ENCODE data around the gene GNAL.
A peak's percentile ranks its signal among the peaks of the same experiment; 100 is the strongest.
"Not testable (repeated sequence)": the region's sequence is repeated elsewhere in the genome, so short reads cannot be mapped to it uniquely, and the experiment has no call there.

The GNAL gene

DNA sequence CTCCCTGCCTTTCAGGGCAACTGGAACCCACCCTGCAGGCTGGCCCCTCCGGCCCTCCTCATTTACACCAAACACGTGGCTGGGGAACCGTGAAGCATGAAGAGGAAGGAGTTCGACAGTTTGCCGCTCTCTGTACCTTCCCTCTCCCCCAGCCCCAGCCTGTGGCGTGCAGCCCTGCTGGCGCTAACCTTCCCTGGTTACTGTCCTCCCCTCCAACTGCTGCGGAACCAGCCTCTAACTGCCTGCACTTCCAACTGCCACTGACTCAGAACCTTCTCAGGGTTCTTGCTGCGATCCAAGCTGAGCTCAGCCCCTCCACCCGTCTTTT, 19.2 kb upstream of the GNAL start:
- no peak for DNase-seq

DNA sequence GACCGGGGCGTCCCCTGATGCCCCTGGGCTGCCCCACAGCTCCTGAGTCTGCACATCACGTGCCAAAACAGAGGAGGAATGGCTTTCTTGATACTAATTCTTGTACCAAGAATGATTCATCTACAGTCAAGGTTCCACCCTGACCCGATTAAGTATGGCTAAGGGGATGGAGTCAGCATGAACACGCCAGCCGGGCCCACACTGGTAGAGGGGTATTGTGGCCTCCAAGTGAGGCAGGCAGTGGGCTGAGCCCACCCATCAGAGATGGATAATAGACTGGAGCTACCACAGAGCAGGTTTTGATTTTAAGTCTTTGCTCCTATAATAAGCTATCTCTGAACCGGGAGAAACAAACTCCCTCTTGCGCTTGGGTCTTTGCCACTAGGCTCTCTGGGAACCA, 17.9 kb upstream of the GNAL start:
- no peak for DNase-seq

DNA sequence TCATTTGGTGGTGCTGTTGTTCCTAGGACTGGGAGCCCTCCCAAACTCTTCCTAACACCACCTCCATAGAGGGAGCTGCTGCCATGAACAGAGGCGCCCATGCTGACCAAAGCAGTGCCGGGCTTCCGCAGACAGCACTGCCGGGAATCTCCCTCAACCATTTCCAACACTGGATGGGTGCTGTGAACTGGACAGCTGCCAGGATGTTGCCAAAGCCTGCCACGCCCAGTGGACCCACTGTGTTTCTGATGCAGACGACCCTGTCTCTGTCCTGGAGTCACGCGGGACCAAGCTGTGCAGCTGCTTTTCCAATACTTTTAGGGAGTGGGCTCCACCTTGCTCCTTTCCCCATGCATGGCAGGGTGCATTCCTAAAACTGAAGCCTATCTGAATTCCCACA, 16.9 kb upstream of the GNAL start:
- DNase-seq, result no peak

DNA sequence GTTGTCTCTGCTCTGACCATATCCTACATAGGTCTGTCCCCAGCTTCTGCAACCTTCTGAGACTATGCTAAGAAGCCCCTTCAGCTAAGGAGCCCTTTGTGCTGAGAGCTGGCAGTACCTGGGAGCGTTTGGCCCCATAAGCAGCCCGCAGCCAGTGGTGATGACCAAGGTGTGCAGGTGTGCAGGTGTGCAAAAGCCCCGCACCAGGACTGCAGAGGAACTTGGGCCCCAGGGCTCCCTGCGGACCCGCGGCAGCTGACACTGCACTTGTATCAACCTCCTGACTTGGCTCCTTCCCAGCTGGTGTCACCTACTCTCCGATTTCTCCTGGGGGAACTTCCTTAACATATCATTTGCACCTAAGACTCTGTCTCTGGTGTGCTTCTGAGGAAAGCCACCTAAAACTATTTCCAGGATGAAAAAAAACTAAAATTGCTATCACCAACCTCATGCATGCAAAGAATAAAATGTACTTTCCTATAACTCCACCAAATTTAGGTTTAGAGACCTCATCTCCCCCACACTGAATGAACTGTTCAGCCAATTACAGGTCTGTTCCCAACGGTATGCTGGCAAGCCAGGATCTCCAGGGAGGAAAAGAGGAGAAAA, 16.1 kb upstream of the GNAL start:
- DNase-seq, result no peak

DNA sequence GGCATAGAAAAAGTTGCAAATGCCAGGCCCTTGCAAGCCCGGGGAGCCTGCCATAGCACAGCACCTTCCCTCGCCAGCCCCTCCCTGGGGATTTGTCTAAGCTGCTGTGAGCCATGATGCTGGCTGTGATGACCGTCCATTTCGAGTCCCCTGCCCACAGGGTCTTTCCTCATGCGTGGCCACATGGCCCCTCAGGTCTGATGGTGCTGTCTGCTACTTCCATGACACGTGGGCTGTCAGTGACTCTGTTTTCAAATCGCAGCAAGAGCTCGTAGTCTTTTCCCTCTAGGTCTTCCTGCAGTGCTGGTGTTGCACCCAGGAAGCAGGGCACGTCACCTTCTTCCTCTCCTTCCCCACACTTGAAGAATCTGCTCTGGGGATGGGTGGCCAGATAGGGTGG, 15.5 kb upstream of the GNAL start:
- no peak for DNase-seq

DNA sequence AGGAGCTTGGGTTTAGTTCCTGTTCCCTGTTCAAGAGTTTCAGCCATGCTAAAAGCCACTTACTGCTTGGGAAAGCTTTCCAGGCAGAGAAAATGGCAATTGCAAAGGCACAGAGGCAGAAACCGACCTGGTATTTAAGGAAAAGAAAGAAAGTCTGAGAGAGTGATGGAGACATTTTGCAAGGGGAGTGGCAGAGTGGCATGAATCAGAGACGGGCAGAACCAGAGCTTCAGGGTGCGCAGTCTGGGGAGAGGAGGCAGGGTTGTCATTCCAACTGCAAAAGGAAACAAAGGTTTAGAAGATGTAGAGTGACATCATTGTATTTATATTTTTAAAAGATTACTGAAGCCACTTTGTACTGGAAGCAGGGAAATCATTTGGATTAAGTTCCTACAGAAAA, 14.9 kb upstream of the GNAL start:
- no peak for DNase-seq

DNA sequence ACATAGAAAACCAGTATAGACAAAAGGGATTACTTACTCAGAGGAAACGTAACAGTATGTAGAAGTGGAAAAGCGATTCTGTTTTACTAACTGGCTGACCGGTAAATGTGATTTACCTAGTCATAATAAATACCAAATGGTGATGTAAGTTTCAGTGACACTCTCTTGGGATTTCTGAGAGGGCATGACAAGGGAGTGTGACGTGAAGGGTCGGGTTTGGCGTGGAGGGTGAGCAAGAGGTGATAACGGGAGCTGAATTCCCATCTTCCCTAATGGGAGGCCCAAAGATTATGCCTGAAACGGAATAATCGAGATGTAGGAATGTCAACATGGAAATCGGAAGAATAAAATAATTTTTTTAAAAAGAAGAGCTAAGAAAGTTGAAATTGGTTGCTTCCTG, 12.7 kb upstream of the GNAL start:
- no peak for DNase-seq

DNA sequence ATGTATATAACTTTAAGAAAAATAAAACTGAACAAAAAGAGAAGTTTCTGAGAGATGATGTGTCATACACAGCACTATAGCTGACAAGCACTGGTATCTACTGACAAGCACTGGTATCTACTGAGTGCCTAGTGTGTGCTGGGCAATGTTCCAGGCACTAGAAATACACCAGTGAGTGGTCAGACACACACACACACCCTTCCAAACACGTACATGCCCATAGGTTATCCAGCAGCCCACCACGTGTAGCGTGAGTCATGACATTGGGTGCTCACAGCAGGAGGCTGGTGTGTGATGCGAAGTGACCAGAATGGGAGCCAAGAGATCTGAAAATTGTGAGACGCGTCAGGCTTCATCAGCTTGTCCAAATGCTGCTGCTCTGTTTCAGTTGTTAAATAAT, 12.2 kb upstream of the GNAL start:
- no peak for DNase-seq

DNA sequence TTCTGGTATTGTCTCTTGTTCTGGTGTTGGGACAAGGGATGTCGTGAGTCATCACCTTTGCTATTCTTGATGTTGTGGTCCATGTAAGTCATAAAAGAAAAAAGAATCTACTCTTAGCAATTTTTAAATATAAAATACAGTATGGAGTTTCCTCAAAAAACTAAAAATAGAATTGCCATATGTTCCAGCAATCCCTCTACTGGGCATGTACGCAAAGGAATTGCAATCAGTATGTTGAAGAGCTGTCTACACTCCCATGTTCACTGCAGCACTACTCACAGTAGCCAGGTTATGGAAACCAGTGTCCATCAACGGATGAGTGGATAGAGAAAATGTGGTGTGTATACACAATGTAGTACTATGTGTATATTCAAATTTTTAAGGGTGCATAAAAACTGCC, 10.9 kb upstream of the GNAL start:
- no peak for DNase-seq

DNA sequence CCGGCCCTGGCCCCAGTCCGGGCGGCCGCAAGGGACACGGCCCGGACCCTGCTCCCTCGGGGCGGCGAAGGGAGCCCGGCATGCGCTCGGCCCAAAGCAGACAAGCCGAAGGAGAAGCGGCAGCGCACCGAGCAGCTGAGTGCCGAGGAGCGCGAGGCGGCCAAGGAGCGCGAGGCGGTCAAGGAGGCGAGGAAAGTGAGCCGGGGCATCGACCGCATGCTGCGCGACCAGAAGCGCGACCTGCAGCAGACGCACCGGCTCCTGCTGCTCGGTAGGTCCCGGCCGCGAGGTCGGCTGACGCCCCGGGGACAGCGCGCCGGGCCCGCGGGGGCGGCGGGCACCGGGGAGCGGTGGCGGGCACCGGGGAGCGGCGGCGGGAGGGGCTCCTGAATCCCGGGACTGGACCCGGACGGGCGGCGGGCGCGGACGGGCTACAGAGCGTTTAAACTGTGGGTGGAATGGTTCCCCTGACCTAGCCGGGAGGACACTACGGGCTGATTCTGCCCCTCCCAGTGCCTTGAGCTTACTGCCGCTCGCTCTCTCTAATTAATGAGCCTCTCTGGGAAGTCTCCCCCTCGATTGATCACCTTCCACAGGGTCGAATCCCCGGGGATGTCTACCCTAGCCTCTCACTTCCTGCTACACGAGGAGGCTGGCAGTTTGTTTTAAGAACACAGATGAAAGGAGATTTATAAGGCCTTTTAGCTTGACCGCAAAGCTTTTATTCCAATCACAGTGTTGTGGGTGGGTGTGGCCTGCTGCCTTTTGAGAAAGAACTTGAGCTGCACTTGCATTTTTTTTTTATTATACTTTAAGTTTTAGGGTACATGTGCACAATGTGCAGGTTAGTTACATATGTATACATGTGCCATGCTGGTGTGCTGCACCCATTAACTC, 853 bp downstream of the GNAL start:
- DNase-seq, result peak; percentile 56

DNA sequence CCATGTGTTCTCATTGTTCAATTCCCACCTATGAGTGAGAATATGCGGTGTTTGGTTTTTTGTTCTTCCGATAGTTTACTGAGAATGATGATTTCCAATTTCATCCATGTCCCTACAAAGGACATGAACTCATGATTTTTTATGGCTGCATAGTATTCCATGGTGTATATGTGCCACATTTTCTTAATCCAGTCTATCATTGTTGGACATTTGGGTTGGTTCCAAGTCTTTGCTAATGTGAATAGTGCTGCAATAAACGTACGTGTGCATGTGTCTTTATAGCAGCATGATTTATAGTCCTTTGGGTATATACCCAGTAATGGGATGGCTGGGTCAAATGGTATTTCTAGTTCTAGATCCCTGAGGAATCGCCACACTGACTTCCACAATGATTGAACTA, 1.6 kb downstream of the GNAL start:
- not testable (repeated sequence) for DNase-seq

DNA sequence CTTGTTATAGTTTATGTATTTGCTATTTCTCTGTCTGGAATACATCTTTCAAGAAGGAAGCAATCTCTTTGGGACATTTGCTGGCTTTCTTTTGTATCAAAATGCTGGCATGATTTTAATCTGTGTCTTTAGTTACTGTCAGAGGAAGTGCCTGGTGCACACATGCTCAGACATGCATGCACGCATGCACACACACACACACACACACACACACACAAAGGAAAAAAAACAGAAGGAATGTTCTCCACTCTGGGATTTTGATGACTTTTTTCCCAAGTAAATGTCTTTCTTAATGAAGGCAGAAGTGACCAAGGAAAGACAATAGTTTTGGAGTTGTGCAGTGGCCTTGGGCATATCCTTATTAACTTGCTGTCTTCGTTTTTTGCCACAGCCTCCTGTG, 6.7 kb downstream of the GNAL start:
- DNase-seq, result no peak

DNA sequence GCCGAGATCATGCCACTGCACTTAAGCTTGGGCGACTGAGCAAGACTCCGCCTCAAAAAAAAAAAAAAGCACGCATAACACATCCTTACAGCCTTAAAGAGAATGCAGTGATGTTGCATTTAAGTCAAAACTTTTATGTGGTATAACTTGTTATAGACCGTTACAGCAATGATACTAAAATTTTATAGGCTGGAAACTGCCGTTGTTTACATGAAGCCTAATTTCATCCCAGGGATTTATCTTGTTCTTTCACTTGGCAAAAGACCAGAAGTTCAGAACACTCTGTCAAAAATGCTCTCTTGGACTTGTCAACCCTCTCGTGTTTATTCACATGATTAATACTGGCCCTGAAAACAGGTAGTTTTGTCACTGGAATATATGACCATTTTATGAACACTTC, 7.4 kb downstream of the GNAL start:
- no peak for DNase-seq

DNA sequence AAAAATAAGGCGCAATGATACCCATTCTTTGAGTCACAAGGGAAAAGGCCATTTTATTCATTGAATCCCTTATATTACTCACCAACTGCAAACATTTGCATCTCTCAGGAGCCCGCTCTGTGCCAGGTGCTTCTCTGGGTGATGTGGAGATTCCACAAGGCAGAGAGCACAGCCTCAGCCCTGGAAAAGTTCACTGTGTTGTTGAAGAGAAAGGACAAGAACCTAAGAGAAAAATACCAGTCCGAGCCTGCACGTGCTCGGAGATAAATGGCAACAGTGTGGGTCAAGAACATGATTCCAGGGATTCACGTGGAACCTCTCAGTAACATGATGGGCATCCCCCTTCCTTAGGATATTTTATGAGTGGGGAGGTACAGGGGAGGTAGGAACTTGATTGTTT, 11.8 kb downstream of the GNAL start:
- no peak for DNase-seq

DNA sequence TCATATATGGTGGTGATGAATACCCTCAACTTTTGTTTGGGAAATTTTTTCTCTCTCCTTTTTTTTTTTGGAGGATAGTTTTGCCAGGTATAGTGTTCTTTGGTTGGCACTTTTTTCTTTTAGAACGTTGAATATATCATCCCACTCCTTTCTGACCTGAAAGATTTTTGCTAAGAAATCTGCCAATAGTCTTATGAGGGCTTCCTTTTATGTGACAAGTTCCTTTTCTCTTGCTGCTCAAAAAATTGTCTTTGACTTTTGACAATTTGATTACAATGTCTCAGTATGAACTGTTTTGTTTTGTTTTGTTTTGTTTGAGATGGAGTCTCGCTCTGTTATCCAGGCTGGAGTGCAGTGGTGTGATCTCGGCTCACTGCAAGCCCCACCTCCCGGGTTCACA, 21.5 kb downstream of the GNAL start:
- no peak for DNase-seq

DNA sequence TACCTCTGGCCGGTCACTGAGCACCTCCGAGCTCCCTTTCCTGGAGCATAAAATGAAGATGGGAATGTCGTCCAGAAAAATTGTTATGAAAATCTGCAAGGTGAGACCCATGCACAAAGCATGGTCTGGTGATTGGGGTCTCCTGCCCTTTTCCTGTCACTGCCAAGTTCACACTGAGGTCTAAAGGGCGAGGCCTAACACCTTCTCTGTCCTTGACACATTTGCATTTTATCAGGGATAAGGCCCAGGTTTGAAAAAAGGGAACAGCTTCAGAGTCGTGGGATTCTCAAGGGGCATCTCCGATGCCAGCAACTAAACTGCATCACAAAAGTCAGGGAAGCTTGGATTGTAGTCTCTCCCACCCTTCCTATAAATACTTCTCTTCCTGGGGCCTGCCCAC, 24.7 kb downstream of the GNAL start:
- no peak for DNase-seq

DNA sequence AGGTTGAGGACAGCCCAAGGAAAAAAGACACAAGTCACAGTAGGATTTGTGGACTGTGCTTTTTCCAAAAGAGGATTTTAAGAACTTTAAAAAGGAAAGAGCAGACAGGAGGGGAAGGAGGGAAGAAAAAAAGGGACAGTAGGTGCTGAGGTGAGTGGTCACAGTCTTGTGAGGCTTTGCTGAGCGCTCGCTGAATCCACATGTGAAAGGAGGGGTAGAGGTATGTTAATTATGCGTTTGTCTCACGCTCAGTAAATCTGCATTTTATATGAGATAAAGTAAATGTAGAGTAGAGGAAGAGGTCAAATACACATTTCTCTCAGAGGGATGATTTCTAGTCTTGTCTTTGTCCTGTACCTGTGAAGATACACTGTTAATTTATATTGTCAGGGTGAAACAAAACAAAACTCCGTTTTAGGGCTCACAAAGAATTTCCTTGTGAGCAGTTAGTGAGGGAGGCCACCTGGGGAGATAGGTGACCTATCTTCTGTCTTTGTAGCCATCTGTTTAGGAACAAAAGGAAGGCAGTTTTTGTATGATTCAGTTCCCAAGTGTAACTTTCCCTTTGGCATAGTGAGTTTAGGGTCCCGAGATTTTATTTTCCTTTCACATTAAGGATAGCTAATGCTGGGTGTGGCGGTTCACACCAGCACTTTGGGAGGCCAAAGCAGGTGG, 25.3 kb downstream of the GNAL start:
- DNase-seq, result no peak

DNA sequence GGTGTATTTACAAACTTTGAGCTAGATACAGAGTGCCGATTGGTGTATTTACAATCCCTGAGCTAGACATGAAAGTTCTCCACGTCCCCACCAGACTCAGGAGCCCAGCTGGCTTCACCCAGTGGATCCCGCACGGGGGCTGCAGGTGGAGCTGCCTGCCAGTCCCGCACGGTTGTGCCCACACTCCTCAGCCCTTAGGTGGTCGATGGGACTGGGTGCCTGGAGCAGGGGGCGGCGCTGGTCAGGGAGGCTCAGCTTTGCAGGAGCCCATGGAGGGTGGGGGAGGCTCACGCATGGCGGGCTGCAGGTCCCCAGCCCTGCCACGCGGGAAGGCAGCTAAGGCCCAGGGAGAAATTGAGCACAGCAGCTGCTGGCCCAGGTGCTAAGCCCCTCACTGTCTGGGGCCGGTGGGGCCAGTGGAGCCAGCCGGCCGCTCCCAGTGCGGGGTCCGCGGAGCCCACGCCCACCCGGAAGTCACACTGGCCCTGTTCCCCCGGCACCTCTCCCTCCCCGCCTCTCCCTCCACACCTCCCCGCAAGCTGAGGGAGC, 27.8 kb downstream of the GNAL start:
- not testable (repeated sequence) for DNase-seq

DNA sequence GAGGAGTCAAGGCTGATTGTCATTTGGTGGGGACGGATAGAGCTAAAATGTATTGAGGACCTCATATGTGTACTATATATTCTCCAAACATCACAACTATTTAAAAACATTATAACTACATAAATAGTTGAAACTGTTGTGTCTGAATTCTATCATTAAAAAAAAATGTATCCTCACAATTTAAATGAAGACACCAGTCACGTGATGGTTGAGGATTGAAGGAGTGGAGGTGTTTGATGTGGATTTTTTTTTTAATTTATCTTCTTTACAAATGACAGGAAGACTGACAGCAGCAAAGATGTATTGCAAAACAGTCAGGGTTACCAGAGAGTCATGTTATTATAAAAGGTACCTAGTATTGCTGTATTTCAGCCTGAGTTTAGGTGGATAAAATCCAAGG, 30.0 kb downstream of the GNAL start:
- DNase-seq, result no peak

DNA sequence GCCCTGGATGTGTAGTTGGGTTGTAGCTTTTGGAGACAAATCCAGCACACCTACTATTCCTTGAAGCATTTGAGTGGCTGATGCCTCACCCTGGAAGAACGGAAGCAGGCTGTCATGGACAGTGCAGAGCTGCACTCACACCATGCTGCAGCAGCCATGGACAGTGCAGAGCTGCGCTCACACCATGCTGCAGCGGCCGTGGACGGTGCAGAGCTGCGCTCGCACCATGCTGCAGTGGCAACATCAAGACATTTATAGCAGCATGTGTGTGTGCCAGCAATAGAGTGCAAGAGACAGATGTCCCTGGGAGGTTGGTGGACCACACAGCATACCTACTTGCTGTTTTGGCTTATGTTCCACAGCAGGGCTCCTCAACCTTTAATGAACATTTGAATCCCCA, 30.6 kb downstream of the GNAL start:
- no peak for DNase-seq

DNA sequence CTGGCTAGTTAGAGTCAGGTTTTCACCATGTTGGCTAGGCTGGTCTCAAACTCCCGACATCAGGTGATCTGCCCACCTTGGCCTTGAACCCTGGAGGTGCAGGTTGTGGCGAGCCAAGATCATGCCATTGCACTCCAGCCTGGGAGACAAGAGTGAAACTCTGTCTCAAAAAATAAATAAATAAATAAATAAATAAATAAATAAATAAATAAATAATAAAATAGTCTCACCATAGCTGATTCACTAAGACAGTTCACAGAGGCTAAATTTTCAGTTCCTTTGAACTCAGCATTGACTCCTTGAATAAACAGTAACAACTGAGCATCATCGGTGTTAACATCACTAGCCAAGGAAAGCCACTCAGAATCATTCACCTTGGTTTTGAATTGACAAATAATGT, 32.7 kb downstream of the GNAL start:
- DNase-seq, result no peak

DNA sequence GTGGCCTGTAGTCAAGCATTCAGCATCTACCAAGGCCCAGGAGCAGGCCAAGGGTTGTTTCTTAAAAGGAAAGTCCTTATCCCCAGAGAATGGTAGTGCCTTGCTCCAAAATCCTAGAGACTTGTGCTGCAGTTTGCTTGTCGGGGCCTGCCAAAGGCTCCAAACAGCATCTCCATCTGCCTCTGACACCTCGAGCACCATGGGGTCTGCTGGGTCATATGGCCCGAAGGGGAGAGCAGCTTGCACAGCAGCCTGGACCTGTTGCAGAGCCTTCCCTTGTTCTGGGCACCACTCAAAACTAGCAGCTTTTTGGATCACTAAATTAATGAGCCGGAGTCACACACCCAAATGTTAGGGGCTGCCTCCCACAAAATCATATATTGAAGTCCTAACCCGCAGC, 35.7 kb downstream of the GNAL start:
- DNase-seq, result no peak

DNA sequence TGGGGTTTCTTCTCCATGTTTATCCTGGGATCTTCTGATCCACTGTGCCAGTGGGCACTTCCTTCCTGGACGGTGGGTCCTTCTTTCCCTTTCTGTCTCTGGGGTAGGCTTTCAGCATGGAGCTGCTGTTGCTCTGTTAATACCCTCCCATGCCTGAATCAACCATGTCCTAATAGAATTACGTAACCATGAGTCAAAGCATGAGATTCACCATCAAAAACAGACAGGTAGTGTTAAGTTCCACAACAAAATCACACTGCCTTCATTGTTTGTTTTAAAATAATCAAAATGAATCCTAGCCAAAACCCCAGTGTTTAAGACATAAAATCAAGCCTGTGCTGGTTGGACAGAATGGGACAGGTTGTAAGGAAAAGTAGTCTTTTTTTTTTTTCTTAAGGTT, 37.5 kb downstream of the GNAL start:
- DNase-seq, result no peak

DNA sequence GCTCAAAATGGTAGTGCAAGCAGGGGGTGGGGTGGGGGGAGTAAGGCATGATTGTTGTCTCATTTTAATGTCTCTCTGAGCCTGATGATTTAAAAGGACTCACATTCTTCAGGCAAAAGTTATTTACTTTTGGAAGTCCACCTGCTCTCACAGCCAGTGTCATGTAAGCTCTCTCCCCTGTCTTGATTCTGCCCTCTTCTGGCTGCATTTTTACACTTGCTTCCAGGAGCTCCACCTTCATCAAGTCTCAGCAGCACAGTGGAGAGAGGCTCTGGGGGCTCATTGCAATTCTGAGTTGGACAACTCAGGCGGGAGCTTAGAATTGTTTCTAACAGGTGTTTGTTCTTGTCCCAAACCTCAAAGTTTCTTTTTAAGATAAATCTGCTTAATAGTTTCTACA, 39.2 kb downstream of the GNAL start:
- no peak for DNase-seq

Measured in right forelimb (tissue), 1 donor.